ENCODE measurements around the gene MAP6.

MAP6 gene

DNA sequence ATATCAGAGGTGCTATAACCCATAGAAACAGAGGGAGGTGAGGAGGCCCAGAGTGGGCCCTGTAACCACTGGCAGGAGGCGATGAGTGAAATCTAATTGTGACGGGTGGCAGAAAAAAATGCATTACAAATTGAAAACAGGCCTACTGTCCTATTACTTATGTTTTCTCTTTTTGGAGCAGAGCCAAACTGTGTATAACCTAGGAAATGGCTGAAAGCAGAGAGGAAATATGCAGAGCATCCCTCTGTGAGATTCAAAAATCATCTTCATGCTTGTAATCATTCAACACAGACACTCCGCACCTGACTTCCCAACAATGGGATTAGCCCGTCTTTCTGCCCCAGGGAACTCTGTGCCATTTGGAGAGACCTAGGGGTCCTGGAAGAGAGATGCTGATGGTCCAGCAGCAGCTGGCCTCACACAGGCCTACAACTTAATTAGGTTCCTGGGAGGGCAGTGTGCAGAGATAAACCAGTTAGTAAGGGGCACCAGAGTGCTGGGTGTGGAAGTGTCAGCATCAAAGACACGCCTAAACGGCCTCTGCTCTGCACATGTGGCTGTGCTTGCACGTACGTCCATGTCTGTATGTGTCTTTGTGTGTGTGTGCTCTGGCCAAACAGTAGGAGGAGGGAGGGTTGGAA lies 41.8 kb downstream of the MAP6 start:
- H3K27ac ChIP-seq, result no peak overlapping the region

DNA sequence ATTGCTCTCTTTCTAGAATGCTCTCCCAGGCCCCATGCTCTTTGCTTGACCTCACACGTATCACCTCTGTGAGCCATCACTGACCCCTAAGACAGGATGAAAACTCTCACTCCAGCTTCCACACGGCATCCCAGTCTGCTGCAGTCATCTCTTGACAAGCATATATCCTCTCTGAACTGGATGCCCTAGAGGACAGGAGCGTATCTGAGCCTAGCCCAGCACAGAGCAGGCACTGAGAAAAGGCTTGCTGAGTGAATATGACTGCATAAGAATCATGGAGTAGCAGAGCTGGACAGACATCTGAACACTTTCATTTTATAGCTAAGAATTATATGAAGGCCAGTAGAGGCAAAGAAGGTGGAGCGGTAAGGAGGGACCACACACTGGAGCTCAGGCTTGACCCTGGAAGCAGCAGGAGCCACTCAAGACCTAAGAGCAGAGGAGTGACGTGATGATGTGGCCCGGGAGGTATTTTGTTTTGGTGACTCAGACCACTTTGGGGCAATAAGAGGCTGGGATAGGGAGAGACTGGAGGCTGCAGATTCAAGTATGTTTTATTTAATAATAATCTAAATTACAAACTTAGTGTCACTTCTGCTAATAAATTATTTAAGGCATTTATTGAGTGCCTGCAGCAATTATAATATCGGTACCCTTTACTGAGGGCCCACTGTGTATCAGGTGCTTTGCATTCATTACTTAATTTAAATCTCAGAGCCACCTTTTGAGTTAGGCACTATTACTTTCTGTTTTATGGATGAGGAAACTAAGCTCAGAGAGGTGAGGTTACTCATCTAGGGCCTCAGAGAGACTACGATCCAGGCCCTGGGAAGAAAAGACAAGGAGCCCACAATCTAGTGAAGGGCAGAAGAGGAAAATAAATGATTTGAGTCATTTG lies 42.6 kb downstream of the MAP6 start:
- no peaks in the 10 kb centered on the region for H3K27me3 ChIP-seq (ENCODE audit: insufficient read depth, low read depth, severe bottlenecking)
- no peak for DNase-seq
- TF ChIP-seq, protein P1, sequence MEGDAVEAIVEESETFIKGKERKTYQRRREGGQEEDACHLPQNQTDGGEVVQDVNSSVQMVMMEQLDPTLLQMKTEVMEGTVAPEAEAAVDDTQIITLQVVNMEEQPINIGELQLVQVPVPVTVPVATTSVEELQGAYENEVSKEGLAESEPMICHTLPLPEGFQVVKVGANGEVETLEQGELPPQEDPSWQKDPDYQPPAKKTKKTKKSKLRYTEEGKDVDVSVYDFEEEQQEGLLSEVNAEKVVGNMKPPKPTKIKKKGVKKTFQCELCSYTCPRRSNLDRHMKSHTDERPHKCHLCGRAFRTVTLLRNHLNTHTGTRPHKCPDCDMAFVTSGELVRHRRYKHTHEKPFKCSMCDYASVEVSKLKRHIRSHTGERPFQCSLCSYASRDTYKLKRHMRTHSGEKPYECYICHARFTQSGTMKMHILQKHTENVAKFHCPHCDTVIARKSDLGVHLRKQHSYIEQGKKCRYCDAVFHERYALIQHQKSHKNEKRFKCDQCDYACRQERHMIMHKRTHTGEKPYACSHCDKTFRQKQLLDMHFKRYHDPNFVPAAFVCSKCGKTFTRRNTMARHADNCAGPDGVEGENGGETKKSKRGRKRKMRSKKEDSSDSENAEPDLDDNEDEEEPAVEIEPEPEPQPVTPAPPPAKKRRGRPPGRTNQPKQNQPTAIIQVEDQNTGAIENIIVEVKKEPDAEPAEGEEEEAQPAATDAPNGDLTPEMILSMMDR (IDR thresholded peaks at IDR 0.05; ENCODE audit: low read depth, low read length), result no peak
- H3K27ac ChIP-seq, result no peak overlapping the region
- no peaks in the 10 kb centered on the region for H3K9me3 ChIP-seq (ENCODE audit: severe bottlenecking)
- no peaks in the 10 kb centered on the region for H3K36me3 ChIP-seq
- no peak overlapping the region for H3K4me3 ChIP-seq (ENCODE audit: low read depth, low read length)

More for the DNA sequence above, 41.8 kb downstream of the MAP6 start:
- DNase-seq, result no peak
- Histone ChIP-seq H3K27me3 (ENCODE audit: insufficient read depth, low read depth, severe bottlenecking) (no peaks in the 10 kb centered on the region), H3K9me3 (ENCODE audit: severe bottlenecking) (no peaks in the 10 kb centered on the region), H3K36me3 (no peaks in the 10 kb centered on the region), H3K4me3 (ENCODE audit: low read depth, low read length) (no peak overlapping the region)
- TF ChIP-seq, protein P1 (IDR thresholded peaks at IDR 0.05; ENCODE audit: low read depth, low read length), result no peak

GRCh38 chr11:75625021-75625420 lies 43.8 kb downstream of the MAP6 start:
- Histone ChIP-seq H3K36me3 (no peaks in the 10 kb centered on the region), H3K4me3 (ENCODE audit: low read depth, low read length) (no peak overlapping the region), H3K27ac (no peak overlapping the region), H3K9me3 (ENCODE audit: severe bottlenecking) (no peaks in the 10 kb centered on the region), H3K27me3 (ENCODE audit: insufficient read depth, low read depth, severe bottlenecking) (no peaks in the 10 kb centered on the region)
- TF ChIP-seq, protein P1 (IDR thresholded peaks at IDR 0.05; ENCODE audit: low read depth, low read length), result no peak
- no peak for DNase-seq

GRCh38 chr11:75616281-75616680 lies 52.6 kb downstream of the MAP6 start:
- TF ChIP-seq, protein P1 (IDR thresholded peaks at IDR 0.05; ENCODE audit: low read depth, low read length), result no peak
- no peak overlapping the region for H3K4me3 ChIP-seq (ENCODE audit: low read depth, low read length)
- no peak overlapping the region for H3K27ac ChIP-seq
- no peaks in the 10 kb centered on the region for H3K36me3 ChIP-seq
- no peak for DNase-seq
- peaks cover 5% of the 10 kb centered on the region for H3K9me3 ChIP-seq (ENCODE audit: severe bottlenecking)
- H3K27me3 ChIP-seq (ENCODE audit: insufficient read depth, low read depth, severe bottlenecking), result no peaks in the 10 kb centered on the region

DNA sequence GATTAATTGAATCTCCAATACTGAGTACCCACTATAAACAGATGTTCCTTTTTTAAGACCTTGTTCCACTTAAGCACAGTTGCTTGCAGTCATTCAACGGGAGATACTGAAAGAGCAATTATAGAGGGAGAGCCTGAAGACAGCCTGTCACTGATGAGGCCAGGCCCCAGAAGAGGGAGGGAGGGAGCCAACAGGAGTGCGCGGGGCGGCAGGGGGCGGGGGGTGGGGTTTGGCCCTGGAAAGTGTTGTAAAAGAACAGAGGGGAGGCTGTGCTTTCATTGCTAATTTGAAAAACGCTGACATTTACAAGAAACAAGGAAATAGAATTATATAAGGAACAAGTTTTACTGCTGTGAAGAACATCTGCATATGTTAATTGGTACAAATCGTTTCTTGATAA lies 53.1 kb downstream of the MAP6 start:
- Histone ChIP-seq H3K9me3 (ENCODE audit: severe bottlenecking) (peaks cover 5% of the 10 kb centered on the region), H3K4me3 (ENCODE audit: low read depth, low read length) (no peak overlapping the region), H3K27ac (no peak overlapping the region), H3K36me3 (no peaks in the 10 kb centered on the region), H3K27me3 (ENCODE audit: insufficient read depth, low read depth, severe bottlenecking) (no peaks in the 10 kb centered on the region)
- no peak for DNase-seq
- TF ChIP-seq, protein P1 (IDR thresholded peaks at IDR 0.05; ENCODE audit: low read depth, low read length), result no peak

Measured in WERI-Rb-1 (cell line).